GM03348 (cell line): ENCODE results near the gene TAS2R1.

Experiments used
- DNase-seq: peaks from one replicate; pipeline ENCODE4 v3.0.0; 2012; ENCODE audit warnings: low spot score

Gene TAS2R1

GRCh38 chr5:9630251-9630650 lies at the start of gene TAS2R1:
Gene TAS2R1 (minus strand): TSS chr5:9630351. CDS start chr5:9630032, 319 bp downstream.
- DNase-seq, result no peak

- no peak for DNase-seq
Measured at GRCh38 chr5:9670371-9670770, 40.2 kb upstream of the TAS2R1 start.

- no peak for DNase-seq
Measured at GRCh38 chr5:9667906-9668305, 37.8 kb upstream of the TAS2R1 start.

GRCh38 chr5:9663891-9664290 lies 33.7 kb upstream of the TAS2R1 start:
- DNase-seq, result no peak

GRCh38 chr5:9661316-9662015 lies 31.3 kb upstream of the TAS2R1 start:
- DNase-seq, result peak; percentile 51

GRCh38 chr5:9658706-9659105 lies 28.6 kb upstream of the TAS2R1 start:
- DNase-seq, result peak; percentile 62

GRCh38 chr5:9657819-9658218 lies 27.7 kb upstream of the TAS2R1 start:
- DNase-seq, result no peak

- no peak for DNase-seq
Measured at GRCh38 chr5:9655641-9656040, 25.5 kb upstream of the TAS2R1 start.

- DNase-seq, result no peak
Measured at GRCh38 chr5:9654886-9655285, 24.7 kb upstream of the TAS2R1 start.

GRCh38 chr5:9653811-9654210 lies 23.7 kb upstream of the TAS2R1 start:
- DNase-seq, result peak; percentile 75

- no peak for DNase-seq
Measured at GRCh38 chr5:9653061-9653460, 22.9 kb upstream of the TAS2R1 start.

- DNase-seq, result no peak
Measured at GRCh38 chr5:9652295-9652694, 22.1 kb upstream of the TAS2R1 start.

- DNase-seq, result no peak
Measured at GRCh38 chr5:9646843-9647242, 16.7 kb upstream of the TAS2R1 start.

GRCh38 chr5:9644630-9645029 lies 14.5 kb upstream of the TAS2R1 start:
- no peak for DNase-seq

GRCh38 chr5:9642621-9643020 lies 12.5 kb upstream of the TAS2R1 start:
- DNase-seq, result no peak

GRCh38 chr5:9641806-9642355 lies 11.7 kb upstream of the TAS2R1 start:
- no peak for DNase-seq

GRCh38 chr5:9632495-9632894 lies 2.3 kb upstream of the TAS2R1 start:
- no peak for DNase-seq

- no peak for DNase-seq
Measured at GRCh38 chr5:9627541-9627940, 2.6 kb downstream of the TAS2R1 start.

- no peak for DNase-seq
Measured at GRCh38 chr5:9626955-9627354, 3.2 kb downstream of the TAS2R1 start.

GRCh38 chr5:9625731-9626130 lies 4.4 kb downstream of the TAS2R1 start:
- DNase-seq, result no peak

GRCh38 chr5:9625286-9625685 lies 4.9 kb downstream of the TAS2R1 start:
- no peak for DNase-seq

GRCh38 chr5:9624196-9624947 lies 5.8 kb downstream of the TAS2R1 start:
- peak; percentile 13 for DNase-seq

GRCh38 chr5:9623661-9624060 lies 6.5 kb downstream of the TAS2R1 start:
- no peak for DNase-seq
